GM21447 (cell line): ENCODE data around the gene EARS2.
"Not testable (repeated sequence)": the region's sequence is repeated elsewhere in the genome, so short reads cannot be mapped to it uniquely, and the experiment has no call there.

Source experiments
- ATAC-seq: cut with Tn5 transposase; IDR thresholded peaks from one replicate; pipeline ENCODE4 v1.9.1; 2021; ENCODE audit not compliant: unreplicated experiment

Gene EARS2

DNA sequence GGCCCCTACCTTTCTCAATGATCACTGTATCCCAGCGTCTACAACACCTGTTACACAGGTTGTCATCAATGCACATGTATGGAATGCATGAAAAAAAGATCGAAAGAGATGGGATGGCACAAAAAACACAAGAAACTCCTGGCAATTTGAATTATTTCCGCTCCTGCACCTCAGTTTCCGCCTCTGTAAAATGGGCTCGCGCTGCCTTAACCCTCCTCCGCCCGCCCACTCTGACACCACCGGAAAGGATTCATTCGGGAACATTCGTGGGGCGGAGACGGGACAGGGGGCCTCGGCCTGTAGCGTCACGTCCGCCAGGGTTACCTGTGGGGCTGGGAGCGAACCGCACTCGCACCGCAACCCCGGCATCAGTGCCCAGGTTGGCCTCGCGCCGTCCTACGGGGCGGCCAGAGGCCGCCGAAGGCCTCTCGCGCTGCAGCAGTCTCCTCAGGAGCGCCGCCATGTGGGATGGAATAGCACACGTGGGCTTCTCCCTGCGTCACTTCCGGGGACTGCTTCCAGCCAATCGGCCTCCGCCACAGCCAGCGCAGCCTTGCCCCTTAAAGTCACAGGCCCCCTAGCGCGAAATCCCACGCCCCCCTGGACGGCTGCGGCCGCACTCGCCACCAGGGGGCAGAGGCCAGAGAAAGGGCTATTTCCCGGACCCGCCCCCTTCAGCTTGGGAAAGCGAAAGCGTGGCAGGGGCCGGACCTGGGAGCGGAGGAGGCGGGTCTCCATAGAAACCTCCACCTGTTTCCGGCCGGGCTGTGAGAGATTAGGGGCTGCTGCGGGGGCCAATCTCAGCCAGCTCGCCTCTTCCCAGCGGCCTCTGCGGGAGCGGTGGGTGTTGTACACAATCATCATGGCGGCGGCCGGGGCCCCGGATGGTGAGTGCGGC, at the start of gene EARS2, which contains the start of gene UBFD1:
TSS of gene EARS2 (minus strand) at position 470 of the 898 bp plus-strand sequence. CDS start at position 463, 7 bp downstream.
TSS of gene UBFD1 (plus strand) at position 847 of the 898 bp plus-strand sequence. CDS start at position 863, 16 bp downstream.
- peak; percentile 92 for ATAC-seq

DNA sequence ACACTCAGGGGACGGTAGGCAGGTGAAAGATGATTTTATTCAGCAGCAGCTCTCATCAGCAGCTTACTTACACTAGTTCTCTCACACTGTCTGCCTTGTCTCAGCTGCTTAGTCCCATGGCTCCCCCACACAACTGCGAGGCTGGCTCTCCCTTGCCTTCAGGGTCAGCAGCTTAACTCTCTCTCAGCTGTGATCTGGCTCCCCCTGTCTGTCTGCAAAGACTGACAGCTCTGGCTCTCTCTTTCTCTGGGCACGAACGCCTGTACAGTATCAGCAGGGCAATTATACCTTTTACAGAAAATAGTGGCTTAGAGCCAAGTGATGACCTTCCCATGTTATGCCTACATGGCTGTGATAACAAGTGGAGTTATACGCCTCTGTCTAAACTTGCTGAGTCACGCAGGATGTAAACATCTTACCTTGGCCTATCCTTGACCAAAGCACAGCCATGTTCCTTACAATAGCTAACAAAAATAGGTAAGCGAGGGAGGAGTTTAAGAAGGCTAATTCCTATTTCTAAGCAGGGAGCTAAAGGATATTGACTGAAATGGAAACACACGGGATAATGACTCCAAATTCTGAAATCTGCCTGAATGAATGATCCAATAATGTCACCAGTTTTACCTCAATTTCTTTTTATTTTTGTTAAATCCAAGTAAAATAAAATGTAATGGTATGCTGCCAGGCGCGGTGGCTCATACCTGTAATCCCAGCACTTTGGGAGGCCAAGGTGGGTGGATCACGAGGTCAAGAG, 40.0 kb upstream of the EARS2 start:
- ATAC-seq, result no peak

DNA sequence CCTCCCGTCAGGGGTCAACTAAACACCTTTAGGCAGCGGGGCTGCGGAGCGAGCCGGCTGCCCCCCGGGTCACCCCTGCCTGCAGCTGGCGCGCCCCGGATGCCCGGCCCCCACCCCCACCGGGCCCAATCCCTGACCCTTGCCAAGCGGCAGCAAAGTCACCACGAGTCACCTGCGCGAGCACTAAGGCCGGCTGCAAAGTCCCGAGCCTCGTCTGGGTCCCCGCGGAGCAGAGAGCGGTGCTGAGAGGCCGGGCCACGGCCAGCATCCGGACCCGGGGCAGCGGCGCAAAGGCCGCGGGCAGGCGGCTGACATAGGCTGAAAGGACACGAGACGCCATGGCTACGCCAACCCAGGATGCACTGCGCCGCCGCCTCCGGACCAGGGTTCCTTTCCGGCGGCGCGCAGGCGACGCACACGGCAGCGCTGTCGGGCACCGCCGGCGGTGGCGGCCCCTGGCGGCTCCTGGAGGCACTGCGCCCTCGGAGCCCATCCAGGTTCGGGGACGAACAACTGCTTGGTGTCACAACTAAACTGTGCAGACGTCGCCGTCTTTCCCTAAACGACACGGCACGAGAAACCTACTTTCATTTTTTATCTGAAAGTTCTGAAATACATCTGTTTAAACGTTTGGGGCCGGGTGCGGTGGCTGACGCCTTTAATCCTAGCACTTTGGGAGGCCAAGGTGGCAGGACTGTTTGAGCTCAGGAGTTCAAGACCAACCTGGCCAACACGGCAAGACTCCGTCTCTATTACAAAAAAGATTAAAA, 39.0 kb upstream of the EARS2 start, which contains the start of gene NDUFAB1:
TSS of gene NDUFAB1 (minus strand) at position 366 of the 770 bp plus-strand sequence. CDS start at position 340, 26 bp downstream.
- ATAC-seq, result peak; percentile 77

DNA sequence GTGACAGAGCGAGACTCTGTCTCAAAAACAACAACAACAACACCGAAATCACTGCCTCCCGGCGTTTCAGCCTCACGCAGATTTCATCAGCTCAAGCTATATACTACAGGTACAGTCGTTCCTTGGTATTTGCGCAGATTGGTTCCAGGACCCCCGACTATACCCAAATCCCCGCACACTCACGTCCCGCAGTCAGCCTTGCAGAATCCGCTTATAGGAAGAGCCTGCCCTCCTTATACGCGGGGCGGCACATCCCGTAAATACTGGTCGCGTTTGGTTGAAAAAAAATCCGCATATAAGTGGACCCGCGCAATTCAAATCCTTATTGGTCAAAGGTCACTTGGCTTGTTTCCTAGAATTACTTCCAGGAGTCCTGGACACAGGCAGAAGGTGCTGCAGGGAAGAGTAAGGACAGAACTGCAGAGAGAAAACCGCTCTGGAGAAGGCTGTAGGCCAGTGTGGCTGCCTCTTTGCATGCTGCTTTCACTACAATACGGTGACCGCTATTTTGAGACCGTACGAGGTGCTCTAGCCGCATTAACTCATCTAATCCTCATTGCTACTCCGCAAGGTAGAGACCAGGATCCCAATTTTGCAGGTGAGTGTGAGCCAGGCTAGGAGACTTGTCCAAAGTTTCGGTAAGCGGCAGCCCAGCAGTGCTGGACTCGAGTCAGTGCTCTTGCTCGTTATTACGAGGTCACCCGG, 38.2 kb upstream of the EARS2 start:
- peak; percentile 10 for ATAC-seq

DNA sequence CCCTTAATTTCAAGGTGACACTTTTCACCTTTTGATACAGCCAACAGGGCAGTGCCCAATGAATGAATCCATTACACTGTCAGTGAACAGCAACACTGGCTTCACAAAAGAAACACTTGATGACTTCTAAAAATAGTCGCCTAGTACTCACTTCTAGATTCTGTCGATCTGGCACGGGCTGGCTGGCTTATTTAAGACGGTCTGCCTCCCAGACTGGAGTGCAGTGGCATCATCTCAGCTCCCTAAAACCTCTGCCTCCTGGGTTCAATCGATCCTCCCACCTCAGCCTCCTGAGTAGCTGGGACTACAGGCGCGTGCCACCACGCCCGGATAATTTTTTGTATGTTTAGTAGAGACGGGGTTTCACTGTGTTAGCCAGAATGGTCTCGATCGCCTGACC, 37.0 kb upstream of the EARS2 start:
- no peak for ATAC-seq

DNA sequence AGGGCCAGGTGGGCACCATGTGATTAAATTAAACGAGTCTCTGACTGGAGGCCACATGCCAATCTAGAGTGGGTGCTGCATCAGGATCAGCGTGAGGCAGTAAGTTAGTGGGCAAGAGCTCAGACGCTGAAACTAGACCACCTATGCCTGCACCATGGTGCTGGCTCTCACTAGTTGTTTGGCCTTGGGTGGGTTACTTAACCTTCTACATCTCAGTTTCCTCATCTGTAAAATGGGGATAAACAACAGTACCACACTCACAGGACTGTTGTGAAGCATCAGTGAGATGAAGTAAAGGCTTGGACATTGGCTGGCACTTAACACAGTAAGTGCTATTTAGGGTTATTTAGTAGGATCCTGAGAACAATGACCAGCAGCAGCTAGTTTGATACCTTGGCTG, 33.0 kb upstream of the EARS2 start:
- ATAC-seq, result no peak

DNA sequence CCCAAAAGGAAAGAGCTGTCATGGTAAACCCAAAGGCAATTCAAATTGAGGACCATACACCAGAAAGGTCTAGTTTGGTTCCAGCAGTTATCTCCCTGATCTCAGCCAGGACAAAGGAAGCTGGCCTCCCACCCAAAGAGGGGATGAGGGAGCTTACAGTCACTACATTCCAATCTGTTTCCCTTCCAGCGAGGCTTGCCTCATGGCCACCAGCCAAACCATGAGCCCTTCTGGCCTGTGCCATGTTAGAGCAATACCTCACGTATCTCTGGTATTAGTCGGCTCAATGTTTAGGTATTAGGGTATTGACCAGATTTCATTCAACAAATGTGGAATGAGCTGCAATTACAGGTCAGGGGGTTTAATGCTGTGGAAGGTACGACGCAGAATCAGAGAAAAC, 30.6 kb upstream of the EARS2 start:
- ATAC-seq, result no peak

DNA sequence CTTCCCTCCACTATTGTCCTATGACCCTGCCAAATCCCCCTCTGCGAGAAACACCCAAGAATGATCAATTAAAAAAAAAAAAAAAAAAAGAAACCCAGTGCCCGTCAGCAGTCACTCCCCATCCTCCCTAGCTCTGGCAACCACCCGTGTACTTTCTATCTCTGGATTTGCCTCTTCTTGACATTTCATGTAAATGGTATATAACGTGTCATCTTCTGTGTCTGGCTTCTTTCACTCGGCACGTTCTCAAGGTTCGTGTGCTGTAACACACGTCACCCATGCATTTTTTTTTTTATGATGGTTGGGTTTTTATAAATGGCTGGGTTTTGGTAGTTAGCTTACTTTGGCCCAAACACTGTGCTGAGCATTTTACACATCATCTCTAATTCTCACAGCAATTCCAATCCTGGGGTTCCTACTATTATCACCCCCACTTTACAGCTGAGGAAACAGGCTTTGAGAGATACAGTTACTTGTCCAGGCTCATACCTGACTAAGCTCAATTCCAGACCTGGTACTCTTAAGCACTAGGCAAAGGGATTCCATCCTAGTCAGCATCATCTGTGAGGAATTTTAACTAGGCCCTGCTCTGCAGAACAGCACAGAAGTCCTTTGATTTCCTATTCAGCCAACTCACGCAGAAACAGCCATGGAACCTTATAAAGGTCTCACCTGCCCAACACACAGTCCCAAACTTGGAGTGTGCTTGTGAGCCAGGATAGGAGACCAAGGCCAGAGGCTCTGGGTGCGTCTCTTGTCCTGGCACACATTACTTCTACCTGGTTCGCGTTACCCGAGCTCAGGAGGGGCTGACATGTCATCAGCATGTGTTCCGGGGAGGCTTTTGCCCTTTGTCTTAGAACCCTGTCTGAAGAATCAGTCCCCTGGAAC, 27.3 kb upstream of the EARS2 start:
- ATAC-seq, result no peak

DNA sequence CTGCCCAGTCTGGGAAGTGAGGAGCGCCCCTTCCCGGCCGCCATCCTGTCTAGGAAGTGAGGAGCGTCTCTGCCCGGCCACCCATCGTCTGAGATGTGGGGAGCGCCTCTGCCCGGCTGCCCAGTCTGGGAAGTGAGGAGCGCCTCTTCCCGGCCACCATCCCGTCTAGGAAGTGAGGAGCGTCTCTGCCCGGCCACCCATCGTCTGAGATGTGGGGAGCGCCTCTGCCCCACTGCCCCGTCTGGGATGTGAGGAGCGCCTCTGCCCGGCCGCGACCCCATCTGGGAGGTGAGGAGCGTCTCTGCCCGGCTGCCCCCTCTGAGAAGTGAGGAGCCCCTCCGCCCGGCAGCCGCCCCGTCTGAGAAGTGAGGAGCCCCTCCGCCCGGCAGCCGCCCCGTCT, 26.1 kb upstream of the EARS2 start:
- ATAC-seq, result not testable (repeated sequence)

DNA sequence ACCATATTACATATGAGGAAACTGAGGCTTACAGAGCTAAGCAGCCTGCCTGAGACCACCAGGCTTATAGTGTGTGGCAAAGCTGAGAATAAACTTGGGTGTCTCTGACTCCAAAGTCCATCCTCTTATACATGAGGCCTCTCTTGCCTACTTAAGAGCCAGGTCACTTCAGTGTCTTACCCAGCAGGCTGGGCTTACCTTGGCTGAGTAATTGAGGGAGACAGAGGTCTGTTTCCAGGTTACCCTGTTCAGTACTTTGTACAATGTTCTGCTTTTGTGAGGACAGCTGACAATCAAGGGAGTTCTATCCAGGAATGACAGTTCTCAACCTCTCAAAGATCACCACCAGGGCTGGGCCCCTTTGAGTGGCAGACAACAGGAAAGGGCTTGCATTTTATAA, 24.6 kb upstream of the EARS2 start:
- ATAC-seq, result no peak

DNA sequence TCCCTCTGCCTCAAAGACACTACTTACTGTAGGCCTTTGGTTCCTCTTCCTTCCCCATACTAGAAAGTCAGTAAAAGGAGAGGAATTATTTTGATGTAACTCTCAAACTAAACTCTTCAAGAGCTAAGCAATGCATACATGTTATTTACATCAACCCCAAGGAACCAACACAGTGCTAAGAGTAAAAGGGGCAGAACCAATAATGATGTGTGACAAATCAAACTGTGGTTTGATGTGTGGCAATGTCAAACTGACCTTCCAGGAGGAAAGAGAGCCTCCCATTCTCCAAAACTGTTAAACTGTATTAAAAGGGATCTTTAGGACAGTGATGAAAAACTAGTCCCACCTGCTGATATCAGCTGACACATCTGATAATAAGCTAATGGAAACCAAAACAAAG, 23.2 kb upstream of the EARS2 start:
- no peak for ATAC-seq

DNA sequence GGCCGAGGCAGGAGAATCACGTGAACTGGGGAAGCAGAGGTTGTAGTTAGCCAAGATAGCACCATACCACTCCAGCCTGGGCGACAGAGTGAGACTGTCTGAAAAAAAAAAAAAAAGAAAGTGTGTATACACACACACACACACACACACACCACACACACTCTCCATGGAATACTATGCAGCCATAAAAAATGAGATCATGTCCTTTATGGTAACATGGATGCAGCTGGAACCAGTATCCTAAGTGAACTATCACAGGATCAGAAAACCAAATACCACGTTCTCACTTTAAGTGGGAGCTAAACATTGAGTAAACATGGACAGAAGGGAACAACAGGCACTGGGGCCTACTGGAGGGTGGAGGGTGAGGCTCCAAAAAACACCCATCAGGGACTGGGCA, 22.2 kb upstream of the EARS2 start:
- ATAC-seq, result no peak

DNA sequence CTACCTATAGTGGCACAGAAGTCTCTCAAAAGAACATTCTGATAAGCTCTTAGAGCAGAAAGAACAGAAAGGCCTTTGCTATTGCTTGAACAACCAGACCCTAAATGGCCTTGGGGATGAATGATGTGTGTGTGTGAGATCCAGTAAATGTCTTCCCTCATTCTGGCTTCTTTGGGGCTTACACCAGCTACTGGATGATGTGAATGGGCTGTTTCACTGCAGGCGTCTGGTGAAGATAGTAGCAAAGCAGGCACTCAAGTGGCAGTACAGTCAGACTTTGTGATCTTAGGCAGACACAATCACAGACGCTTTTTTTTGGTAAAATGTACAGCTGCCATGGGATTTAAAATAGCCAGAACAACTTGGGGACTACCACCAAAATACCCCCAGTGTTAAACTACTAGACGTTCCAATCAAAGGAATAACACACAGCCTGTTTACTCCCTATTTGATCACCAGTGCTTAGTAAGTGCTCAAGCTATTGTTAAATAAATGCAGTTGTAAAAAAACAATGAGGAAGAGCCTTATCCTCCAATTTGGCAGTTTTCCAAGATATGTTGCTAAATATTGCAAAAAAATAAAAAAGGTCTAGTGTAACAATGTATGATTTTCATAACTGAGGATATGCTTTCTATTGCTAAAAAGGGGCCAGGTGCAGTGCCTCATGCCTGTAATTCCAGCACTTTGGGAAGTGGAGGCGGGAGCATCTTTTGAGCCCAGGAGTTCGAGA, 21.1 kb upstream of the EARS2 start:
- no peak for ATAC-seq

DNA sequence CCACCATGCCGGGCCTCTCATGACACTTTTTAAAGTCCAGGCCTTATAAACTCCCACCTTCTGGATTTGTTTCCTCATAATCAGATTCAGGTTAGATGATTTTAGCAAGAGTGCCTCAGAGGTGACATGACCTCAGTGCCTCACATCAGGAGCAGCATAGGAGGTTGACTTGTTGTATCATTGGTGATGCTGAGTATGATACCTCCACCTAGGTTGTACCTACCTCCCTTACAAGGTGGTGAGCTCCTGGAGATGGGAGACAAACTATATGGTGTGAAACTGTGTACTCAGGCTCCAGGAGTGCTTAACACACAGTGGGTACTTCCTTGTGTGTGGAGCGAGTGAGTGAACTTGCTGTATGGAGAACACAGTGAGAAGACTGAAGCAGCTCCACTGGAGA, 20.3 kb upstream of the EARS2 start:
- no peak for ATAC-seq

DNA sequence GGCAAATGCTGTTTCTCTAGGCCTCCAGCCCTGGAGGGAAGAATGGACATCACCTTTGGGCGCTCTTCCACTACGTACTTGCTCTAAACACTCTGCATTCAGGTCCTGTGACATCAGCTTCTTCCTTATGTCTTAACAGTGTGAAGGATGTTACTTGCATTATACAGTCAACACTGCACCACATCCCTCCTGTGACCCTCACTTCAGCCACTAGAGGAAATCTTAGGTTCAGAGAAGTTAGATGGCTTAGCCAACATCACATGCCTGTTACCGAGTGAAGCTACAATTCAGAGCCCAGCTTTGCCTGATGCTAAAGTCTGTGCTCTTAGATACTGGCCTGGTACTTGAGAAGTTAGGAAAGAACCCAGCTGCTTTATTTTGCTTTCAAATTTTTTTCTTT, 18.7 kb upstream of the EARS2 start:
- no peak for ATAC-seq

DNA sequence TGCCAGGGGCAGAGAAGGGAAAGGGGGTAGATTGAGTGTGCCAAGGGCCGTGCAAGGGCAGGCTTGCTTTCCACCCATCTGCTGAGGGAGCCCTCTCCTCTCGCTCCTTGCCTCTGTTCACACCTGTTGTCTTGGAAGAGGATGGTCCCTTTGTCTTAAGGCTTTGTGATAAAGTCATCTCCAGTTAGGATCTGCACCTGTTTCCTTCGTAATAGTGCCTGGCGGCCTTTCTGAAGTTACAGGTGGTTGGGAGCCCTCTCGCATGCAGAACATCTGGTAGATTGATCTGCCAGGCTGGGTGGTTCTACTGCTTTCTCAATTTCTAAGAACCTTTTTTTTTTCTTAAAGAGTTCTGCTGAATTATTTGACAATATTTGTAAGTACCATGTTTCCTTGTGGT, 16.7 kb upstream of the EARS2 start:
- ATAC-seq, result no peak

DNA sequence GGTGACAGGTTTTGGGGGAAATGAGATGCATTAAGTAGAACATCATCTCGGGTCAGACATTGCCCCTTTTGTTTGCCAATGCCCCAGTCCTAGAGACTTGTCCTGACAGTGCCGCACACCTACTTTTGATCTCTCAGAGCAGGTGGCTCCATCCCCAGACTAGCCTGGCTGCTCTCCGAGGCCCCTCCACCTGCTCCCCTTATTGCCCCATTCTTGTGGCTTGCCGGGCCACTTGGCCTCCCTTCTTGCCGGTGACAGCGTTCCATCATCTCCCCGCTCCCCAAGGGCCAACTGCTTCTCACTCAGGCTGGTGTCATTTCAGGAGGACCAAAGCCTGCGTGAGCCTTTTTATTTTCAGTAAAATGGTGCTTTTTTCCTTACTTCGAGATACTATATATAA, 15.2 kb upstream of the EARS2 start:
- ATAC-seq, result no peak

DNA sequence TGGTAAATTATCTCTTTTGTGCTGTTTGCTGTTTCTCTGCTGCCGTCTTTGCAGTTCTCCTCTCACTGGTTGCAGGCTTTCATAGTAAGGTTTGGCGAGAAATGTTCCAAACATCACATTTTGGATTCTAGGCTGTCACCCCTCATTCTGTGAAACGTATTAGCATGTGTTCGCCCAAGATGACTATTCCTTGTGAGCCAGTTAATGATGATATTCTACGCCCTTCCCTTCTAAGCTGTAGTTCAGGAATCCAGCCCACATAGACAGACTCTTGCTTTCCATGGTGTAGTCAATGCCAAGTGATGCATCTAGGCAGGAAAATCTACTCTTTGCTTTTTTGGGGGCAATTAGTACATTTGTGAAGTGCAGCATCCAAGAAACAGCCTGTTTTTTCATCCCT, 14.7 kb upstream of the EARS2 start:
- no peak for ATAC-seq
